Endothelial cell of umbilical vein (primary cell): ENCODE results near the gene C2orf42. TPM values are rescaled to one million over a fixed set of nuclear protein-coding genes. Genes with fewer than 3 reads are reported as not detected.

ENCODE experiments used
- BruUV-seq: library from RNA; stranded (reverse); fragments of 400-500 nt; replicated peaks from 2 replicates; lab custom pipeline; 2021; lab: Mats Ljungman, UMichigan
- CTCF ChIA-PET: fragments of 300-600, 350-600 bp; sonication (Branson Sonifier 250); formaldehyde crosslinking; loops from one replicate; lab custom pipeline; 2021; ENCODE audit warnings: antibody characterized with exemption, inconsistent platforms; lab: Charles Lee
- POLR2A ChIA-PET: fragments of 300-600, 350-600 bp; sonication (Branson Sonifier 250); formaldehyde crosslinking; loops from one replicate; lab custom pipeline; 2021; ENCODE audit warnings: antibody characterized with exemption, inconsistent platforms; lab: Charles Lee
- DNase-seq: peaks from one replicate; pipeline ENCODE4 v3.0.0-alpha.2; 2011; ENCODE audit warnings: low read depth, low spot score
- FAIRE-seq: peaks from 2 replicates; lab custom pipeline; 2011; peaks lifted over from hg19 to GRCh38; lab: Jason Lieb, UNC
- H2AFZ ChIP-seq: 2 replicates; pipeline ENCODE4 v1.6.0; 2012; ENCODE audit warnings: low read depth, low read length, control low read depth, inconsistent platforms
- H3K27ac ChIP-seq: 2 replicates; pipeline ENCODE4 v1.5.1; 2011; ENCODE audit warnings: low read depth, mild to moderate bottlenecking, control low read depth, low read length, moderate library complexity; ENCODE audit not compliant: insufficient read depth
- H3K27me3 ChIP-seq, 2 experiments: 2 replicates each; pipeline versions ENCODE4 v1.6.0 to v1.6.1; 2011; ENCODE audit warnings: low read length in 2 of 2, mixed read lengths in 1 of 2; ENCODE audit not compliant: control insufficient read depth in 2 of 2, insufficient read depth in 2 of 2
- H3K36me3 ChIP-seq, 2 experiments: 2 replicates in 1 of 2; 3 replicates in 1 of 2; pipeline ENCODE4 v1.5.1; 2011; ENCODE audit warnings: low read length in 2 of 2, mild to moderate bottlenecking in 1 of 2, moderate library complexity in 1 of 2; ENCODE audit not compliant: control insufficient read depth in 2 of 2, insufficient read depth in 2 of 2; ENCODE audit errors: extremely low read depth in 1 of 2
- H3K4me1 ChIP-seq: 3 replicates; pipeline ENCODE4 v1.5.1; 2011; ENCODE audit warnings: mild to moderate bottlenecking, low read length; ENCODE audit not compliant: control insufficient read depth, insufficient read depth; ENCODE audit errors: extremely low read depth
- H3K4me2 ChIP-seq: 2 replicates; pipeline ENCODE4 v1.6.1; 2011; ENCODE audit warnings: low read length, control low read depth, mixed read lengths; ENCODE audit not compliant: insufficient read depth
- H3K4me3 ChIP-seq, 3 experiments: fragments of 200-600 bp in 1 of 3; sonication (generic), shearing (Covaris generic) in 1 of 3; replicated peaks in 1 of 3; 2 replicates each; pipeline ENCODE4 v1.5.1; 2011 to 2016; ENCODE audit warnings: control low read depth in 3 of 3, low read length in 3 of 3, mild to moderate bottlenecking in 2 of 3, inconsistent platforms in 1 of 3, low read depth in 1 of 3, moderate library complexity in 1 of 3; ENCODE audit not compliant: insufficient read depth in 1 of 3
- H3K79me2 ChIP-seq: 2 replicates; pipeline ENCODE4 v1.6.0; 2012; ENCODE audit warnings: low read length, inconsistent platforms; ENCODE audit not compliant: control insufficient read depth, insufficient read depth
- H3K9ac ChIP-seq: replicated peaks from 2 replicates; pipeline ENCODE3; 2011; ENCODE audit warnings: low read length, control low read depth; ENCODE audit not compliant: insufficient read depth; ENCODE audit errors: extremely low read depth
- H3K9me1 ChIP-seq: replicated peaks from 3 replicates; pipeline ENCODE4 v1.6.0; 2011; ENCODE audit warnings: mild to moderate bottlenecking, low read length; ENCODE audit not compliant: control insufficient read depth, insufficient read depth; ENCODE audit errors: extremely low read depth
- H3K9me3 ChIP-seq: replicated peaks from 2 replicates; pipeline ENCODE4 v1.5.1; 2012; ENCODE audit warnings: low read length, inconsistent platforms; ENCODE audit not compliant: control insufficient read depth, insufficient read depth
- H4K20me1 ChIP-seq: replicated peaks from 2 replicates; pipeline ENCODE3; 2011; ENCODE audit warnings: mild to moderate bottlenecking, low read length; ENCODE audit not compliant: control insufficient read depth, insufficient read depth; ENCODE audit errors: extremely low read depth
- CTCF ChIP-seq, 2 donors: IDR thresholded peaks; 1 replicate in 1 of 2; 2 replicates in 1 of 2; pipeline ENCODE4 v1.5.1; 2011; ENCODE audit warnings: low read length in 2 of 2, mild to moderate bottlenecking in 2 of 2, moderate library complexity in 2 of 2, control low read depth in 1 of 2, inconsistent platforms in 1 of 2, low read depth in 1 of 2; ENCODE audit not compliant: insufficient read depth in 1 of 2; ENCODE audit errors: extremely low read depth in 1 of 2
- EZH2 ChIP-seq: IDR thresholded peaks from 2 replicates; pipeline ENCODE4 v1.6.1; 2012; ENCODE audit warnings: borderline replicate concordance, low read depth, mild to moderate bottlenecking, moderate library complexity, low read length, inconsistent platforms; ENCODE audit not compliant: severe bottlenecking
- FOS ChIP-seq: IDR thresholded peaks from 2 replicates; pipeline ENCODE4 v1.6.1; 2011; ENCODE audit warnings: mild to moderate bottlenecking, low read length, moderate library complexity, borderline replicate concordance; ENCODE audit not compliant: insufficient read depth
- GATA2 ChIP-seq: IDR thresholded peaks from 2 replicates; pipeline ENCODE4 v1.7.0; 2011; ENCODE audit warnings: low read depth, mild to moderate bottlenecking, moderate library complexity, mixed read lengths, low read length; ENCODE audit not compliant: insufficient read length, insufficient read depth
- JUN ChIP-seq: IDR thresholded peaks from 2 replicates; pipeline ENCODE4 v1.6.1; 2011; ENCODE audit warnings: borderline replicate concordance, low read depth; ENCODE audit not compliant: insufficient read length, insufficient read depth
- MYC ChIP-seq: IDR thresholded peaks from one replicate; pipeline ENCODE4 v1.6.1; 2011; ENCODE audit warnings: mild to moderate bottlenecking, low read depth, low read length
- POLR2A ChIP-seq: IDR thresholded peaks from 2 replicates; pipeline ENCODE4 v1.6.1; 2012; ENCODE audit warnings: low read depth, mild to moderate bottlenecking, control low read depth, low read length
- POLR2AphosphoS5 ChIP-seq: IDR thresholded peaks from 2 replicates; pipeline ENCODE4 v1.6.1; 2012; ENCODE audit warnings: low read depth, mild to moderate bottlenecking, control low read depth, low read length, moderate library complexity; ENCODE audit not compliant: insufficient read depth
- dilution Hi-C: fragments of 300-500 bp; cut with MboI; formaldehyde crosslinking; loops from one replicate; pipeline ENCODE4 v1.15.0; 2019; ENCODE audit warnings: low sequenced_read_pairs; ENCODE audit not compliant: extremely low pct_ligation_motif_present
- intact Hi-C: fragments of 100-400 bp; cut with micrococcal nuclease; formaldehyde crosslinking; loops from one replicate; pipeline ENCODE4 v1.10.0; 2022
- polyA plus RNA-seq, 4 experiments: library from polyadenylated mRNA; depleted of rRNA in 3 of 4; stranded (reverse) in 3 of 4; unstranded in 1 of 4; fragments of >200 nt; gene quantifications; 2 replicates each; pipeline versions ENCODE4 v1.2.1 to v1.2.3, GENCODE V29; 2011 to 2012; ENCODE audit warnings: missing spikeins in 1 of 4
- total RNA-seq: library from RNA; stranded (reverse); gene quantifications from 2 replicates; pipeline ENCODE4 v1.2.3, GENCODE V29; 2021
- TF ChIP-seq, protein P1 (sequence below): IDR thresholded peaks from 2 replicates; pipeline ENCODE4 v1.6.1; 2011; ENCODE audit not compliant: insufficient read depth, insufficient read length

C2orf42 gene
- total and polyA plus RNA-seq, 2 donors (not counting 3 experiments of a cell fraction or from before 2014, with no cell fraction given): 7.9 to 13.1 TPM

DNA sequence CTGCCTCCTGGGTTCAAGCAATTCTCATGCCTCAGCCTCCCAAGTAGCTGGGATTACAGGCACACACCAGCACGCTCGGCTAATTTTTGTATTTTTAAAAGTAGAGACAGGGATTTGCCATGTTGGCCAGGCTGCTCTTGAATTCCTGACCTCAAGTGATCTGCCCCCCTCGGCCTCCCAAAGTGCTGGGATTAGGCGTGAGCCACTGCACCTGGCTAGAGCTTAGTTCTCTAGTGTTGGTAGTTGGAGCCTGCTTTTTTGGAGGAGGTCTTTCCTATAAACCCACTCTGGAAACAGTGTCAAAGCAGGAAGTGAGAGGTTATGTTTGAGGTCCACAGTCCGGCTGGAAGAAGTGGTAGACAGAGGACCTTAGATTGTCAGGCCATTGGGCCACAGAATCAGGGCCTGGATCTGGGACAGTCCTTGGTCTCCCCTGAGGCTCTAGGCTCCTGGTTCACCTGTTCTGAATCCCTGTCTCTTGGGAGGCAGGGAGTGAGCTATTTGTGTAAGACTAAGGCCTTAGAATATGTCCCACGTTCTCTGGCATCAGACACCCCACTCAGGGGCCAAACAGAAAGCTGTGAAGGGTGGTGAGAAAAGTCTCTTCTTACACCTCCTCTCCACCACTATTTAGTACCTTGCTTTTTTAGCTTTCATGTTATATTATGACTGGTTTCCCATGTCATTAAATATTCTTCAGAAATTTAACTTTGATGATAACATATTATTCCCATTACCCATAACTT, 69.0 kb downstream of the C2orf42 start:
- CTCF ChIA-PET: interaction anchor here (0.9 to 2.1 kb wide), 2 partner anchors 11 to 27 kb away, joined by 3 to 10 read pairs; no protein-coding TSS in a partner anchor
- no peaks in the 10 kb centered on the region for H3K27me3 ChIP-seq
- H3K79me2 ChIP-seq: no peaks in the 10 kb centered on the region
- no peak overlapping the region for H2AFZ ChIP-seq
- dilution Hi-C loops: no loop called here
- POLR2A ChIA-PET: no interaction called here
- no peaks in the 10 kb centered on the region for H4K20me1 ChIP-seq
- H3K9ac ChIP-seq: no peak overlapping the region
- FAIRE-seq: no peak
- H3K36me3 ChIP-seq: no peaks in the 10 kb centered on the region
- TF ChIP-seq MYC (no peak), EZH2 (no peak), GATA2 (no peak), CTCF (IDR thresholded peaks at IDR 0.05; ENCODE audit: extremely low read depth in 1 of 2, insufficient read depth in 1 of 2, low read depth in 1 of 2, low read length in 2 of 2) (no peak), FOS (no peak), JUN (no peak), POLR2AphosphoS5 (no peak), POLR2A (no peak)
- TF ChIP-seq, protein P1, sequence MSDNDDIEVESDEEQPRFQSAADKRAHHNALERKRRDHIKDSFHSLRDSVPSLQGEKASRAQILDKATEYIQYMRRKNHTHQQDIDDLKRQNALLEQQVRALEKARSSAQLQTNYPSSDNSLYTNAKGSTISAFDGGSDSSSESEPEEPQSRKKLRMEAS: no peak
- H3K9me1 ChIP-seq: no peaks in the 10 kb centered on the region
- H3K4me1 ChIP-seq: peaks cover 14% of the 10 kb centered on the region
- H3K9me3 ChIP-seq: no peaks in the 10 kb centered on the region
- no TSS peak for BruUV-seq
- no peak overlapping the region for H3K27ac ChIP-seq
- no peak overlapping the region for H3K4me3 ChIP-seq
- no peak for DNase-seq
- intact Hi-C loops: no loop called here
- no peak overlapping the region for H3K4me2 ChIP-seq
